HG02759 (cell line): ENCODE measurements around the gene CARMIL1.

Experiments
- ATAC-seq: cut with Tn5 transposase; IDR thresholded peaks from one replicate; pipeline ENCODE4 v1.9.1; 2021; ENCODE audit warnings: mild to moderate bottlenecking, moderate library complexity; ENCODE audit not compliant: unreplicated experiment

The CARMIL1 gene

DNA sequence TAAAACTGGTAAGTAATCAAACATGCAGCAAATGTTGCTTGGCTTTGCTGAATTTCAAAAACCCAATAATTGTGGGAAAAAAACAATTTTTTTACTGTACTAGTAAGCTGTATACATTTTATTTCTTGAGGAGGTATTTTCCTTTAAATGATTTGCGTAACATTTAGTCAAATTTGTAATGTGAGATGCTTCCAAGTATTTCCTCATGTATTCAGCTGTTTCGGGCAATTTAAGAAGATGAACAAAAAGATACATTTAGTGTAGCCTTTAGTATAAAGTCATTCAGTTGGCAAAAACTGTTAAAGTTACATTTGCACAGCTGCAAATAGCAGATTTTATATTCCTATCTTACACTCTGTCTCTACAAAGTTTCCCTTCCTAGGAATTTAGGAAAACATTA is 186.8 kb downstream of the CARMIL1 start:
- no peak for ATAC-seq

GRCh38 chr6:25468881-25469280 is 189.7 kb downstream of the CARMIL1 start:
- no peak for ATAC-seq

- ATAC-seq, result no peak
These were observed 190.7 kb downstream of the CARMIL1 start for GRCh38 chr6:25469797-25470388.

DNA sequence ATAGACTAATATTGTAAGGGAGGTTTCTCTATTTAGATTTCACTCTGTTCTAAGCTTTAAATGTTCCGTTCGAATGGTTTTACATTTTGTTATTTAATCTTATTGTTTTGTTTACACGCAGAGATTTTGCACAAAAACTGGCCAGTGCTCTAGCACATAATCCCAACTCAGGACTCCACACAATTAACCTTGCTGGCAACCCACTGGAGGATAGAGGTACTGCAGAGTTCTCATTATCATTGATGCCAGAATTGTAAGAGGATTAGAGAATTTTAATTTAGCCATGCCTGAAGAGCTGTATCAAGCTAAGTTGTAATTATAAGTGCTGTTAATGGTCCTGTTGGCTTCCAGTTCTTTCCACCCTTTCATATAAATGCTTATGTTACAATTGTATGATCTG is 193.1 kb downstream of the CARMIL1 start:
- no peak for ATAC-seq

DNA sequence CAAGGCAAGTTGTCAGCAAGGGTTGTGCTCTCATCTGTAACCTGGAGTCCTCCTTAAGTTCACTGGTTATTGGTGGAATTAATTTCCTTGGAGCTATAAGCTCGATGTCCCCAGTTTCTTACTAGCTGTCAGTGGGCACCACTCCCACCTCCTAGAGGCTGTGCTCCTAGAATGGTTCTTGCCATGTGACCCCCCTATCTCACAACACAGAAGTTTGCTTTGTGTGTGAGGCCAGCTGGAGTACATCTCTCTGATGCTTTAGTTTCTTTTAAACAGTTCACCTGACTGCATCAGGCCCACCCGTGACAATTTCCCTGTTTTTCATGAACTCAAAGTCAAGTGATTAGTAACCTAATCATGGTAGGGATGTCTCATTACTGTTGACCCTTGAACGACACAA is 193.7 kb downstream of the CARMIL1 start:
- ATAC-seq, result no peak

DNA sequence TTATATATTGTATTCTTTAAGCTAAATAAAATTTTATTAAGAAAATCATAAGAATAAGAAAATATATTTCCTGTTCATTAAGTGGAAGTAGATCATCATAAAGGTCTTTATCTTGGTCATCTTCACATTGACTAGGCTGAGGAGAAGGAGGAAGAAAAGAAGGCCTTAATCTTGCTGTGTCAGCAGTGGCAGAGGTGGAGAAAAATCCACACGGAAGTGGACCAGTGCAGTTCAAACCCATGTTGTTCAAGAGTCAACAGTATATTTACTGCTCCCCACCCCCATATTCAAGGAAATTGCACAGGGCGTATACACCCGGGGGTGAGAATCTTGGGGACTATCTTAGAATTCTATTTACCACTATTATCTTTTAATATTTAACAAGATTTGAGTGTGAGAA is 194.3 kb downstream of the CARMIL1 start:
- no peak for ATAC-seq

DNA sequence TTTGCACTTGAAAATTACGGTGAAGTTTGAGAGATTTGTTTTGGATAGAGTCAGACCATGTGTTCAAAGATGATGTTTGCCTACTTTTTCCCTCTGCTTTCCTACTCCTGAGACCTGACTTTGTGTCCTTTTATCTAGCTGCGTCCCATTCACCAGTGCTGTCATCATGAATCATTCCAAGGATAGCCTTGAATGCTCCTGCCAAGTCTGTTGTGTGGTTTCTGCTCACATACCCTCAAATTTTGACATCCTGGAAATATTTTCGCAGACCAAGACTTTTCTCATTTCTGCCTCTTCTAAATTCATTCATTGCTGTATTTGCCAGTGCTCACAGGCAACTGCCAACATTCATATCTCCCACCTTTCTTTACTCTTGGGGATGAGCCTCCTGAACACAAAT is 197.0 kb downstream of the CARMIL1 start:
- no peak for ATAC-seq

- ATAC-seq, result no peak
These were observed 197.9 kb downstream of the CARMIL1 start for GRCh38 chr6:25477006-25477590.

DNA sequence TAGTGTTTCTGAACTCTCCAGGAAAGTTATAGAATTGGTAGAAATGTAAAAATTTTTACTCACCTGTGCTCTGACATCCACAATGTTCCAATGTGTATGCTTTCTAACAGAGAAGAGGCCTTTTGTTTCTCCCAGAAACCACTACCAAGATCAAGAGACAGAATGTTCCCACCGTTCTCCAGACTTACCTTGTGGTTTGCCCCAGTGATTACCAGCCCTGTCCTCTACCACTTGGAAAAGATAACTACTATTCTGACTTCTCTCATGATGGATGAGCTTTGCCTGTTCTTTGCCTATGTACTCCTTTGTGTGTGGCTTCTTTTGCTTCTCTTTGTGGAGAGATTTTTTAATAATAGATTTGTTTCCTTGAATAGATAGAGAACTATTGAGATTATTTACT is 199.8 kb downstream of the CARMIL1 start:
- ATAC-seq, result no peak

GRCh38 chr6:25481267-25481666 is 202.1 kb downstream of the CARMIL1 start:
- no peak for ATAC-seq

GRCh38 chr6:25482996-25483395 is 203.8 kb downstream of the CARMIL1 start:
- no peak for ATAC-seq

GRCh38 chr6:25483943-25484342 is 204.8 kb downstream of the CARMIL1 start:
- no peak for ATAC-seq

GRCh38 chr6:25484900-25485299 is 205.7 kb downstream of the CARMIL1 start:
- ATAC-seq, result no peak

DNA sequence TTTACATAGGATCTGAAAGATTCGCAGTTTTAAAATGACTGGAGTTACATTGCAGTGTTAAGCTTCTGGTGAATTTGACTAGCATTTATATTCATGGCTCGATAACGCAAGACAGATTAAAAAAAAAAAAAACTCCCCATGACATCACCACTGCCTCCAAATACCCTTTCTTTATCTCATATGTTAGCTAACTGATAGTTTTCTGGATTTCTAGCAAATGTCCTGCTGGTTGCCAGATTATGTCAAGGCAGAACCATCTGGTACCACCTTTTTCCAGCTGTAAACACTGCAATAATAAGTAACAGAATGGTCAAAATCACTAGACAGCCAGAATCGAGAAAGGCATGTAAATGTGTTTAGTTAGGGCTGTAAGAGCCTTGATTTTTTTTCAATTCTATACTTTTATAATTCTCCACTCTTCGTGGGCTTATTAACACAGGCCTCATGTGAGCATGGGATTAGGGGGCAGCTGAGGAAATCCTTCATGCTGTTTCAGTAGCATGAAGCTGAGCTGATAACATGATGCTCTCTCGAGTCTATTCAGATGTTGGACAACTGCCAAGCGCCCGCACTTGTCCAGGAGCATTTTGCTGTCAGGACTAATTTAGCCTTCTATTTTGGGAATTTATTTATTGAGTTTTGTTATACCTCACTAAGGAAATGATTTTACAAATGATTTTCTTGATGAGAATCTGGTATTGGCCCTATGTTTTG is 206.8 kb downstream of the CARMIL1 start:
- ATAC-seq, result no peak

DNA sequence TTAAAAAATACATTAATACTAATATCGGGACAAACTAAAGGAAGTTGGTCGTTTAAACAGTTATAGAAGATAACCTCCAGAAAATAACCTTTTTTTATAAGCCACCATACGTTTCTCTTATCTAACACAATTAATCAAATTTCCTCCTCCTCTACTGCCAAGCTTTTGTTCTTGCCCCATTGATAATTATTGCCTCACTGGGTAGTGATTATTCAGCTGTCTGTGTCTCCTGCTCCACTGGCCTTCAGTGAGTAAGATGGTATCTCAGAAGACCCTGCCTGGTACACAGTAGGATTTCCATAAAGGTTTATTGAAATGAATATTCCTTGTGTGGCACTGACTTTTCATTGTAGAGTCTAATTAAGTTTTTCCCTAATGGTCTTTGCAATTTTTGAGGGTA is 207.4 kb downstream of the CARMIL1 start:
- ATAC-seq, result no peak

DNA sequence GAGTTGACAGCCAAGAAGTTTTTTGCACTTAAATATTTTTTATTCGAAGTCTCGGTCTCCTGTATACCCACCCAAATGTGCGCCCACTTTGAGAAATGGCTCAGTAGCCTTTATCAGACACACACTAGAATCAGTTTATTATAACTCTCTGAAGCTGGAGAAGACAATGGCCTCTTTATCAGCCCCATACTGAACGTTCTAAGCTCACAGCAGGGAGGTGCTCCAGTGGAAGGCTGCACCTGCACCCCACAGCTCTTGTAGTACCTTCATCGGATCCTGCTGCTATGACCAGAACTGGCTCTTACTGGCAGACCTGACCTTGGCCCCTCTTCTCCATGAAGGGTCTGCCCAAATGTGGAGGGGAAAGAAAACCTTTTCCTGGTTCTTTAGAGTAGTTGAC is 207.8 kb downstream of the CARMIL1 start:
- no peak for ATAC-seq

DNA sequence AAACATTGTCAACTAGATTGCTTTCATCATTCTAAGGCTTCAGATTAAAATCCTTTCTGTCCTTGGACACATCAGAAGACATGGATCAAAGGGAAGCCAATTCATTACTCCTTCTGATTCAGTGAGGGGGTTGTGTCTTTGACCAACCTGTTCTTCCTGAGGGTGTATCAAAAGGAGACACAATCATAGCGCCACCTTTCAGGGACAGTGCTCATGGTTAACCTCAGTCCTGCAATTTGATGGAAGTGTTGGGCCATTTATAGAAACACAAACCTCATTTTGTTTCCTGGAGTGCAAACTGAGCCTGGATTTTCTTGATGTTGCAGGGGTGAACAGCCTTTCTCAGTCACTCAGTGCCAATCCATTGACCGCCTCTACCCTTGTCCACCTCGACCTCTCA is 209.0 kb downstream of the CARMIL1 start:
- ATAC-seq, result no peak

- no peak for ATAC-seq
These were observed 210.2 kb downstream of the CARMIL1 start for GRCh38 chr6:25489399-25489798.

DNA sequence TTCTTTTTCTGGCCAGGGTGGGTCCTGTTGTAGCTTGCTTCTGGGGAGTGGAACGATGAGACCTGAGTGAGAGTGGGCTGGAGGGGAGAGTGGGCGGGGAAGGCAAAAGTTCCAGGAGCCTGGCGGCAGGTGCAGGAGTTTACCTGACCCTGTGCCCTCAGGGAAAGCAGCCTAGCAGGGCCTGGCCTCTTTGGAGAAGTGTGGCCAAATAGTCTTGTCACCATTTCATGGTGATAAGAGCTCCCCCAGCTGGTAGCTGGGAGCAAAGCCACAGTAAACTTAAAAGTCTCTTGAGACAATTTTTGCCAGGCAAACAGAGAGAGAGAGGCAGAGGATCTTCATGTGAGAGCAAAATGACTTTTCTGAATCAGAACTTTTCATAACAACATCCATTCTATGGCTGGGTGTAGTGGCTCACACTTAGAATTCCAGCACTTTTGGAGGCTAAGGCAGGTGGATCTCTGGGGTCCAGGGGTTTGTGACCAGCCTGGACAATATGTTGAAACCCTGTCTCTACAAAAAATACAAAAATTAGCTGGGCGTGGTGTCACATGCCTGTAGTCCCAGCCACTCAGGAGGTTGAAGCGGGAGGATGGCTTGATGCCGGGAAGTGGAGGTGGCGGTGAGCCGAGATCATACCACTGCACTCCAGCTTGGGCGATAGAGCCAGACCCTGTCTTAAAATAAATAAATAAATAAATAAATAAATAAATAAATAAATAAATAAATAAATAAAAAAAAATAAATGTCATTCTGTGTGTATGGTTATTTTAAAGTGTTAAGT is 211.0 kb downstream of the CARMIL1 start:
- peak; percentile 69 for ATAC-seq

DNA sequence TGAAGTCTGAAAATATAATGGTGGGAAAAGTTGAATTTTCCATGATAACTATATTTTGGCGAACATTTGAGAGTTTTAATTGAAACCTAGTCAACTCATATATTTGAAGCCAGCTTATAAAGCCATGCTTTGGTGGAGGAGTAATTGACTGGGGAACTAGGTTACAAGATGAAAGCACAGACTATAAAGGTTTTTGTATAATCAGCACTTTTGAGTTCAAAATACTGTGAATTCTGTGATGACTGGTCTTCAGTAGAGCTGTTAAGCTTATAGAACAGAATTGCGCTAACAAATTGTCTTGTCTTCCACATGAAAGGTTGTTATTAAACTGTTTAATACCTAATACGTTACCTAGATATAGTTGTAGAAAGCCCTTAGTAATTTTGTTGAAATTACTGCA is 213.8 kb downstream of the CARMIL1 start:
- ATAC-seq, result no peak

GRCh38 chr6:25494469-25494868 is 215.3 kb downstream of the CARMIL1 start:
- ATAC-seq, result no peak
